Neural progenitor cell (in vitro differentiated cells): Measurements from ENCODE around the gene TOX2. TPM values are rescaled to one million over a fixed set of nuclear protein-coding genes. Genes with fewer than 3 reads are reported as not detected.

ENCODE experiments used
- DNase-seq: peaks from one replicate; pipeline ENCODE4 v3.0.0-alpha.2; 2016; ENCODE audit warnings: low spot score
- H2AFZ ChIP-seq: fragments of 200-600 bp; sonication (generic); replicated peaks from 2 replicates; pipeline ENCODE4 v1.6.1; 2016; ENCODE audit warnings: antibody characterized with exemption
- H3F3A ChIP-seq: fragments of 200-600 bp; sonication (generic); 2 replicates; pipeline ENCODE4 v1.6.1; 2016; ENCODE audit warnings: antibody characterized with exemption, low read depth
- H3K27ac ChIP-seq: fragments of 200-600 bp; sonication (generic); 2 replicates; pipeline ENCODE4 v1.5.1; 2016; ENCODE audit warnings: mild to moderate bottlenecking
- H3K27me3 ChIP-seq: fragments of 200-600 bp; sonication (generic); 2 replicates; pipeline ENCODE4 v1.6.1; 2016; ENCODE audit warnings: mild to moderate bottlenecking, moderate library complexity
- H3K36me3 ChIP-seq: fragments of 200-600 bp; sonication (generic); 2 replicates; pipeline ENCODE4 v1.5.1; 2016
- H3K4me1 ChIP-seq: fragments of 200-600 bp; sonication (generic); 2 replicates; pipeline ENCODE4 v1.6.1; 2016; ENCODE audit warnings: mixed run types
- H3K4me2 ChIP-seq: fragments of 200-600 bp; sonication (generic); 2 replicates; pipeline ENCODE4 v1.6.1; 2016
- H3K4me3 ChIP-seq: fragments of 200-600 bp; sonication (generic); 2 replicates; pipeline ENCODE4 v1.5.1; 2016
- H3K79me2 ChIP-seq: fragments of 200-600 bp; sonication (generic); 2 replicates; pipeline ENCODE4 v1.6.1; 2016; ENCODE audit warnings: low read depth
- H3K9ac ChIP-seq: fragments of 200-600 bp; sonication (generic); 2 replicates; pipeline ENCODE4 v1.6.1; 2016
- H3K9me3 ChIP-seq: fragments of 200-600 bp; sonication (generic); 2 replicates; pipeline ENCODE4 v1.5.1; 2016; ENCODE audit warnings: low read depth
- H4K20me1 ChIP-seq: fragments of 200-600 bp; sonication (generic); 2 replicates; pipeline ENCODE4 v1.6.1; 2016; ENCODE audit warnings: low read depth
- H3K27ac Mint-ChIP-seq: 3 replicates; pipeline ENCODE4 v1.8.0; 2021; ENCODE audit warnings: mixed read lengths
- H3K27me3 Mint-ChIP-seq: 2 replicates; pipeline ENCODE4 v1.8.0; 2022; ENCODE audit warnings: low read depth, mild to moderate bottlenecking, inconsistent platforms, moderate library complexity, mixed read lengths; ENCODE audit not compliant: insufficient read depth
- H3K36me3 Mint-ChIP-seq: 3 replicates; pipeline ENCODE4 v1.8.0; 2021; ENCODE audit warnings: mixed read lengths
- H3K4me1 Mint-ChIP-seq: 3 replicates; pipeline ENCODE4 v1.8.0; 2021; ENCODE audit warnings: mixed read lengths
- H3K4me3 Mint-ChIP-seq: 3 replicates; pipeline ENCODE4 v1.8.0; 2021; ENCODE audit warnings: mild to moderate bottlenecking, moderate library complexity, mixed read lengths
- H3K9me3 Mint-ChIP-seq: 3 replicates; pipeline ENCODE4 v1.8.0; 2020; ENCODE audit warnings: mixed read lengths
- CTCF ChIP-seq: fragments of 200-600 bp; sonication (generic); IDR thresholded peaks from 2 replicates; pipeline ENCODE4 v1.5.1; 2017; ENCODE audit warnings: antibody characterized with exemption, mild to moderate bottlenecking
- EZH2 ChIP-seq: fragments of 200-600 bp; sonication (generic); IDR thresholded peaks from 2 replicates; pipeline ENCODE4 v1.6.1; 2017; ENCODE audit warnings: antibody characterized with exemption, mild to moderate bottlenecking, moderate library complexity
- EZH2phosphoT487 ChIP-seq: fragments of 200-600 bp; sonication (generic); IDR thresholded peaks from 2 replicates; pipeline ENCODE4 v1.6.1; 2017; ENCODE audit warnings: antibody characterized with exemption
- total RNA-seq: library from RNA; depleted of rRNA; stranded (reverse); fragments of >200 nt; gene quantifications from 2 replicates; pipeline ENCODE4 v1.2.3, GENCODE V29; 2015; ENCODE audit warnings: low replicate concordance

The TOX2 gene
- total RNA-seq, 1 donor from 2014 or later: not detected

DNA sequence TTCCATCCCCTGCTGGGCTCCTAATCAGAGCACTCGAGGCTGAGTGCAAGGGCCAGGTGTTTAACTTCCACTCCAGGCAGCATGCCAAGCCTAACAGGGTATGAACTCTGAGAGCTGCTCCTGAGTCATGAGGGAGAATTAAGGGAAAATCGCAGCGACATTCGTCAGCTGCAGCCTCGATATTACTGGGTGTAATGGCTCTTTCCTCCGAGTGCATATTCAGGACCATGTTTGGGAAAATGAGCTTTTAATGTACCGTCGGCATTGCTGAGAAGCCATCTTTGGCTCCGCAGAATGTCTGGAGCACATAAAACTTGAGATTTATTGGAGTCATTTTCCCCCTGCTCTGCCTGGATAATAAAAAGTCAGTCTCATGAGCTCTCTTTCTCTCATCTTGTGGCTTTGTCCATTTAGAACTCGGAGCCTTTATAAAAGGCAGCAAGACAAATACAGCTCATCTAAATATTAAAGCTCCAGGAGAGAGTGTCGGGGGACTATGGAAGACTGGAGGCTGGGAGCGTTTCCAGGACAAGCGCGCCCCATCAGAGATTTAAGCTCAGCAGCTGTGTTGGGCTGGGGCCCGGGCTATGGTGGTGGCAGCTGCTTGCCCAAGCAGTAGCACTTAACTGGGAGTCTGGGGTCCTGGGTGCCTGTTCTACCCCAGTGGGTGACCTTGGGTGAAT is 103.7 kb downstream of the TOX2 start:
- H3K9ac ChIP-seq: no peak overlapping the region

GRCh38 chr20:44018942-44019637 is 104.4 kb downstream of the TOX2 start:
- Mint-ChIP-seq H3K36me3 (no peaks in the 10 kb centered on the region), H3K27ac (no peak overlapping the region), H3K27me3 (no peaks in the 10 kb centered on the region), H3K4me3 (no peak overlapping the region), H3K9me3 (no peaks in the 10 kb centered on the region), H3K4me1 (peaks cover 22% of the 10 kb centered on the region)
- H3K4me2 ChIP-seq: no peak overlapping the region
- no peak overlapping the region for H3K27ac ChIP-seq
- no peaks in the 10 kb centered on the region for H4K20me1 ChIP-seq
- H3K36me3 ChIP-seq: no peaks in the 10 kb centered on the region
- H3F3A ChIP-seq: no peaks in the 10 kb centered on the region
- H3K27me3 ChIP-seq: no peaks in the 10 kb centered on the region
- DNase-seq: no peak
- H3K4me3 ChIP-seq: no peak overlapping the region
- H3K4me1 ChIP-seq: peaks cover 3% of the 10 kb centered on the region
- H3K9ac ChIP-seq: no peak overlapping the region
- H3K9me3 ChIP-seq: no peaks in the 10 kb centered on the region
- H2AFZ ChIP-seq: no peak overlapping the region
- TF ChIP-seq EZH2phosphoT487 (no peak), CTCF (no peak), EZH2 (no peak)
- no peaks in the 10 kb centered on the region for H3K79me2 ChIP-seq

More for the DNA sequence above, 103.7 kb downstream of the TOX2 start:
- Histone ChIP-seq H3F3A (no peaks in the 10 kb centered on the region), H3K36me3 (no peaks in the 10 kb centered on the region), H3K27ac (no peak overlapping the region), H3K4me2 (no peak overlapping the region), H3K4me1 (peaks cover 3% of the 10 kb centered on the region), H3K9me3 (no peaks in the 10 kb centered on the region), H4K20me1 (no peaks in the 10 kb centered on the region), H2AFZ (no peak overlapping the region), H3K4me3 (no peak overlapping the region), H3K27me3 (no peaks in the 10 kb centered on the region), H3K79me2 (no peaks in the 10 kb centered on the region)
- peak overlapping the region; percentile 81 for H3K27ac Mint-ChIP-seq
- H3K9me3 Mint-ChIP-seq: no peaks in the 10 kb centered on the region
- no peaks in the 10 kb centered on the region for H3K27me3 Mint-ChIP-seq
- peaks cover 22% of the 10 kb centered on the region for H3K4me1 Mint-ChIP-seq
- DNase-seq: no peak
- TF ChIP-seq EZH2 (no peak), EZH2phosphoT487 (no peak)
- no peaks in the 10 kb centered on the region for H3K36me3 Mint-ChIP-seq
- H3K4me3 Mint-ChIP-seq: no peak overlapping the region

DNA sequence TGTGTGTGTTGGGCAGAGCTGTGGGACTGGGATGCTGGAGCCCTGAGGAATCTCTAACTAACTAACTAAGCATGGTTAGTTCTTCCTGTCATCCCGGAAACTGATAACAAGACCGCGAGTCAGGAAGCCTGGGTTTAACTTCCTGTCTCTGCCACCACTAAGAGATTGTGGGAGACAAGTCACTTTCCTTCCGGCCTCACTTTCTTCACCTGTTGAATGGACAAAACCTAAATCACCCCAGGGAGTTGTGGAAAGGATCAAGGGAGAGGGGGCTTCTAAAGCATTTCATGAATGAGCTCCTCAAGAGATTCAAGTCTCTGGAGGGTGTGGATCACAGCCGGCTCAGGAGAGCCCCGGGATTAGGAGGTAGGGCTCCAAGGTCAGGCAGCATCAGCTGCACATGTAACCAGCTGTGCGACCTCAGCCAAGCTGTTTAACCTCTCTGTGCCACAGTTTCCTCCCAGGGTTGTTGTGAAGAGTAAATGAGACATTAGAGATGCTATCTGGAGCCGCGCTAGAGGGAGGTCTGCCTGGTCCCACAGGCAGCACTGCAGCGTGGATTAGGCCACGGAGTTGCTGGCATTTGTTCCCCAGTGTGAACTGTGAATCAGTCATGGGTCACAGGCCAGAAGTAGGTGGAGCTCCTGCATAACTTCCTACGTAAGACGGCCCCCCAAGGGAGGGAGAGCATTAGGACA is 105.1 kb downstream of the TOX2 start:
- no peaks in the 10 kb centered on the region for H3K27me3 Mint-ChIP-seq

More for the DNA sequence above, 105.1 kb downstream of the TOX2 start:
- H3K4me2 ChIP-seq: no peak overlapping the region
- TF ChIP-seq CTCF (no peak), EZH2 (no peak), EZH2phosphoT487 (no peak)
- Mint-ChIP-seq H3K4me1 (peaks cover 22% of the 10 kb centered on the region), H3K27ac (peak overlapping the region; percentile 50), H3K36me3 (no peaks in the 10 kb centered on the region), H3K9me3 (no peaks in the 10 kb centered on the region), H3K4me3 (peak overlapping the region; percentile 35)
- peak; percentile 23 for DNase-seq
- H4K20me1 ChIP-seq: no peaks in the 10 kb centered on the region
- H3K36me3 ChIP-seq: no peaks in the 10 kb centered on the region
- H3K27me3 ChIP-seq: no peaks in the 10 kb centered on the region
- H3K9me3 ChIP-seq: no peaks in the 10 kb centered on the region
- no peak overlapping the region for H3K9ac ChIP-seq
- no peak overlapping the region for H3K27ac ChIP-seq
- H3F3A ChIP-seq: no peaks in the 10 kb centered on the region
- no peak overlapping the region for H3K4me3 ChIP-seq
- H3K79me2 ChIP-seq: no peaks in the 10 kb centered on the region
- H2AFZ ChIP-seq: no peak overlapping the region
- peaks cover 3% of the 10 kb centered on the region for H3K4me1 ChIP-seq
